ENCODE results near the gene KPNA4.
"Not testable (repeated sequence)": the region's sequence is repeated elsewhere in the genome, so short reads cannot be mapped to it uniquely, and the experiment has no call there.

Gene KPNA4

GRCh38 chr3:160482796-160483195 is 82.6 kb downstream of the KPNA4 start:
- no peak for DNase-seq

- no peak for DNase-seq
Measured at GRCh38 chr3:160481856-160482255, 83.5 kb downstream of the KPNA4 start.

- DNase-seq = no peak
Measured at GRCh38 chr3:160480931-160481330, 84.4 kb downstream of the KPNA4 start.

GRCh38 chr3:160479376-160479775 is 86.0 kb downstream of the KPNA4 start:
- DNase-seq = no peak

- no peak for DNase-seq
Measured at GRCh38 chr3:160478338-160478737, 87.0 kb downstream of the KPNA4 start.

GRCh38 chr3:160477750-160478149 is 87.6 kb downstream of the KPNA4 start:
- DNase-seq = no peak

GRCh38 chr3:160475884-160476283 is 89.5 kb downstream of the KPNA4 start:
- no peak for DNase-seq

GRCh38 chr3:160475153-160475552 is 90.2 kb downstream of the KPNA4 start:
- no peak for DNase-seq

- no peak for DNase-seq
Measured at GRCh38 chr3:160474416-160474838, 90.9 kb downstream of the KPNA4 start.

- DNase-seq = no peak
Measured at GRCh38 chr3:160473978-160474377, 91.4 kb downstream of the KPNA4 start.

- no peak for DNase-seq
Measured at GRCh38 chr3:160473221-160473620, 92.2 kb downstream of the KPNA4 start.

GRCh38 chr3:160472344-160472743 is 93.0 kb downstream of the KPNA4 start:
- no peak for DNase-seq

- no peak for DNase-seq
Measured at GRCh38 chr3:160471892-160472291, 93.5 kb downstream of the KPNA4 start.

- no peak for DNase-seq
Measured at GRCh38 chr3:160470181-160470580, 95.2 kb downstream of the KPNA4 start.

GRCh38 chr3:160464971-160465370 is 100.4 kb downstream of the KPNA4 start:
- no peak for DNase-seq

GRCh38 chr3:160464321-160464720 is 101.0 kb downstream of the KPNA4 start:
- no peak for DNase-seq

- no peak for DNase-seq
Measured at GRCh38 chr3:160460033-160460432, 105.3 kb downstream of the KPNA4 start.

- no peak for DNase-seq
Measured at GRCh38 chr3:160459450-160459970, 105.9 kb downstream of the KPNA4 start.

- no peak for DNase-seq
Measured at GRCh38 chr3:160458151-160458550, 107.2 kb downstream of the KPNA4 start.

GRCh38 chr3:160455846-160456245 is 109.5 kb downstream of the KPNA4 start:
- DNase-seq = no peak

GRCh38 chr3:160454995-160455394 is 110.4 kb downstream of the KPNA4 start:
- no peak for DNase-seq

GRCh38 chr3:160452251-160452650 is 113.1 kb downstream of the KPNA4 start:
- DNase-seq = not testable (repeated sequence)

GRCh38 chr3:160451602-160452001 is 113.8 kb downstream of the KPNA4 start:
- DNase-seq = no peak

GRCh38 chr3:160450846-160451245 is 114.5 kb downstream of the KPNA4 start:
- DNase-seq = no peak
